OCI-LY3 (cell line): ENCODE results near the gene SLC9C1.

ENCODE experiments used
- H2AFZ ChIP-seq: fragments of 200-600, 300-600 bp; shearing (Covaris generic); 2 replicates; pipeline ENCODE4 v1.6.0; 2014; ENCODE audit warnings: antibody characterized with exemption, low read depth, low read length
- H3K27ac ChIP-seq: fragments of 200-600, 300-600 bp; sonication (generic); 2 replicates; pipeline ENCODE4 v1.5.1; 2014; ENCODE audit warnings: mild to moderate bottlenecking, low read length, moderate library complexity, mixed read lengths
- H3K27me3 ChIP-seq: fragments of 200-600, 300-600 bp; sonication (generic); 2 replicates; pipeline ENCODE4 v1.6.1; 2014; ENCODE audit warnings: low read depth, low read length, mixed read lengths
- H3K36me3 ChIP-seq: fragments of 200-600, 300-600 bp; sonication (generic); replicated peaks from 2 replicates; pipeline ENCODE3; 2014; ENCODE audit warnings: low read depth, low read length, mixed read lengths
- H3K4me1 ChIP-seq: fragments of 300-600, 200-600 bp; sonication (generic); 2 replicates; pipeline ENCODE4 v1.6.1; 2014; ENCODE audit warnings: low read length, mixed read lengths
- H3K4me2 ChIP-seq: fragments of 200-600, 300-600 bp; sonication (generic); 2 replicates; pipeline ENCODE4 v1.6.1; 2014; ENCODE audit warnings: low read length, mixed read lengths
- H3K4me3 ChIP-seq: fragments of 300-600, 200-600 bp; sonication (generic); 2 replicates; pipeline ENCODE4 v1.5.1; 2014; ENCODE audit warnings: antibody characterized with exemption, mild to moderate bottlenecking, low read length, moderate library complexity
- H3K79me2 ChIP-seq: fragments of 300-600, 200-600 bp; shearing (Covaris generic); 2 replicates; pipeline ENCODE4 v1.6.1; 2014; ENCODE audit warnings: mild to moderate bottlenecking, low read length, mixed read lengths
- H3K9ac ChIP-seq: fragments of 300-600, 200-600 bp; shearing (Covaris generic); 2 replicates; pipeline ENCODE4 v1.6.0; 2014; ENCODE audit warnings: mild to moderate bottlenecking, low read length, moderate library complexity
- H3K9me3 ChIP-seq: fragments of 200-600, 300-600 bp; shearing (Covaris generic); 2 replicates; pipeline ENCODE4 v1.6.1; 2014; ENCODE audit warnings: low read length, mixed read lengths; ENCODE audit not compliant: insufficient read depth
- H4K20me1 ChIP-seq: fragments of 200-600, 300-600 bp; sonication (generic); 2 replicates; pipeline ENCODE4 v1.6.1; 2016; ENCODE audit warnings: low read length, mixed read lengths; ENCODE audit not compliant: insufficient read depth
- CTCF ChIP-seq: fragments of 200-600, 300-600 bp; sonication (generic); IDR thresholded peaks from 2 replicates; pipeline ENCODE4 v1.5.1; 2014; ENCODE audit warnings: antibody characterized with exemption, low read length, low read depth
- EZH2phosphoT487 ChIP-seq: fragments of 200-600 bp; shearing (Covaris generic); IDR thresholded peaks from 2 replicates; pipeline ENCODE4 v1.6.1; 2018; ENCODE audit warnings: antibody characterized with exemption, mixed run types, low read depth

SLC9C1 gene

GRCh38 chr3:112339134-112339533 lies 45.1 kb upstream of the SLC9C1 start:
- no peaks in the 10 kb centered on the region for H3K79me2 ChIP-seq

GRCh38 chr3:112338727-112339056 lies 44.7 kb upstream of the SLC9C1 start:
- H3K79me2 ChIP-seq: no peaks in the 10 kb centered on the region
- no peaks in the 10 kb centered on the region for H4K20me1 ChIP-seq
- no peaks in the 10 kb centered on the region for H3K9me3 ChIP-seq
- no peak overlapping the region for H2AFZ ChIP-seq
- no peaks in the 10 kb centered on the region for H3K36me3 ChIP-seq
- no peak overlapping the region for H3K9ac ChIP-seq
- no peak overlapping the region for H3K4me2 ChIP-seq
- H3K4me1 ChIP-seq: no peaks in the 10 kb centered on the region
- no peak overlapping the region for H3K4me3 ChIP-seq
- H3K27me3 ChIP-seq: peaks cover 11% of the 10 kb centered on the region
- H3K27ac ChIP-seq: no peak overlapping the region
- no peak for TF ChIP-seq EZH2phosphoT487
- no peak for TF ChIP-seq CTCF

More at GRCh38 chr3:112339134-112339533, 45.1 kb upstream of the SLC9C1 start:
- Histone ChIP-seq H3K9me3 (no peaks in the 10 kb centered on the region), H3K4me1 (no peaks in the 10 kb centered on the region), H4K20me1 (no peaks in the 10 kb centered on the region), H3K27ac (no peak overlapping the region), H3K4me3 (no peak overlapping the region), H3K36me3 (no peaks in the 10 kb centered on the region), H2AFZ (no peak overlapping the region), H3K27me3 (peaks cover 7% of the 10 kb centered on the region; the same call in 1 of the 2 replicates), H3K9ac (no peak overlapping the region), H3K4me2 (no peak overlapping the region)
- TF ChIP-seq CTCF (no peak), EZH2phosphoT487 (no peak)

DNA sequence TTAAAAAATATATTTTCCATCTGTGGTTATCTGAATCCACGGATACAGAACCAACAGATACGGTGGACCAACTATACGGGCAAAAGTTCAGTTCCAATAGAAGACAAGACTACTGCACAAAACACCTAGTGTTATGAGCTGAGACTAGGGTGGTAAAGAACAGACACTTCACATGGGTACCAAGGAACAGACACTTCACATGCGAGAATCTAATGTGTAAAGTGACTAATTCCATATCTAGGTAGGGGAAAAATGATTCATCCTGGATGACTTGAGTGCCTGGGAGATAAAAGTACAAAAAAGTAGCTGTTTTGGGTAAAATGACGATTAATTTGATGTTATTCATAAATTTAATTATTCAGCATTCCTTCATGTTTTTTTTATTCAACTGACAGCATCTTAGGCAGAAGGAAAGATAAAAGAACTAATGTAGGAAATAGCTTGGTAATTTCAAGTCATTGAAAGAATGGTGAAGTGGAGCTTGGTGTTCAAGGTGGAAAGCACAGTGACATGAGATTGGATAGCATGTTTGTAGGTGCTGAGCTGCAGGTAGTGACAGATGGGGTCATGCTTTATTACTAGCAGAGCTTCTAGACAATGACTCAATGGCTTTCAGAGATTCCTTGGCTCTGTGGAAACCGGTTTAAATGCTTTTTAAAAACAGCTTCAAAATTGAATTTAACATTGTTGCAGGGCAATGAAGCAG lies 44.2 kb upstream of the SLC9C1 start:
- no peak overlapping the region for H3K4me2 ChIP-seq
- no peaks in the 10 kb centered on the region for H4K20me1 ChIP-seq
- no peak overlapping the region for H3K27ac ChIP-seq
- H3K27me3 ChIP-seq: peaks cover 14% of the 10 kb centered on the region
- no peak for TF ChIP-seq EZH2phosphoT487
- TF ChIP-seq CTCF: no peak
- H3K4me3 ChIP-seq: no peak overlapping the region
- no peak overlapping the region for H3K9ac ChIP-seq
- no peaks in the 10 kb centered on the region for H3K36me3 ChIP-seq
- H3K9me3 ChIP-seq: no peaks in the 10 kb centered on the region
- H2AFZ ChIP-seq: no peak overlapping the region
- H3K79me2 ChIP-seq: no peaks in the 10 kb centered on the region
- no peaks in the 10 kb centered on the region for H3K4me1 ChIP-seq

DNA sequence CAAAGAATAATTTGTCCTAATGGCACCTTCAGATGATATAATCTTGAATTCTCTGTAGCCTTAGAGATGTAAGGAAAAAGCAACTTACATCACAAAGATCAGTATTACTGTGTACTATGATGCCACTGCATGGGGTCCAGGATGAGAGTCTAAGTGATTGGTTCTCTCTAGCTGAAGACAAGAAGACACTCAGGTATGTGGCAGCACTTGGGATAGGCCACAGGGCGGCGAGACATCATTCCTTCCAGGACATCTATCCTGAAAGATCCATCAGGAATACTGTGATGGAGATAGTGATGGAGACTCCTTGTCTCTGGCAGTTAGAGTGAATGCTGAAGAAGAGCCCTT lies 41.4 kb upstream of the SLC9C1 start:
- Histone ChIP-seq H4K20me1 (no peaks in the 10 kb centered on the region), H3K4me2 (no peak overlapping the region), H3K9ac (no peak overlapping the region), H3K27me3 (peaks cover 14% of the 10 kb centered on the region), H2AFZ (no peak overlapping the region), H3K79me2 (no peaks in the 10 kb centered on the region), H3K27ac (no peak overlapping the region), H3K4me3 (no peak overlapping the region), H3K9me3 (no peaks in the 10 kb centered on the region), H3K36me3 (no peaks in the 10 kb centered on the region), H3K4me1 (no peaks in the 10 kb centered on the region)
- TF ChIP-seq EZH2phosphoT487: no peak
- TF ChIP-seq CTCF: no peak
